NCI-H2107 treated with DMSO at 0.1 percent for 48 hours (cell line): ENCODE data around the gene GABPA.
A peak's percentile ranks its signal among the peaks of the same experiment; 100 is the strongest.
"Not testable (repeated sequence)": the region's sequence is repeated elsewhere in the genome, so short reads cannot be mapped to it uniquely, and the experiment has no call there.

Source experiments
- DNase-seq: peaks from one replicate; lab custom pipeline; 2025; ENCODE audit not compliant: unreplicated experiment; lab: John Stamatoyannopoulos, UW

Gene GABPA

DNA sequence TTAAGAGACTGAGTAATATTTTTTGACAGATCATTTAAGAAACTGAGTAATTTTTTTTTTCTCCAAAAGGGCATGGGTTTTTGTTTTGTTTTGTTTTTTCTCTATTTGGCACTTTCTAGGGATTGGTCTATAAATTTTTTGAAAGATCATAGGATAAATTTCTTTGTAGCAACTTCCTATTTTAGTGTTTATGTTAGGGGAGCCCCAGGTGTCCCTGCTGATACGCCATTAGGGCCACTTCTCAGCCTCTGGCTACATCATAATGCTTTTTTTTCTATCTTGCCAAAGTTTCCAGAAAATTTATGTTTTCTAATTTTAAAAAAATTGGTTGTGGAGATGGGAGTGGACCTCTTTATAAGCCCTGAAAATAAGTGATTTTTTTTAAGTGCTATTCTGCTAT, 2.6 kb downstream of the GABPA start:
- DNase-seq: no peak

- no peak for DNase-seq
These were observed 8.1 kb downstream of the GABPA start for GRCh38 chr21:25742900-25743299.

DNA sequence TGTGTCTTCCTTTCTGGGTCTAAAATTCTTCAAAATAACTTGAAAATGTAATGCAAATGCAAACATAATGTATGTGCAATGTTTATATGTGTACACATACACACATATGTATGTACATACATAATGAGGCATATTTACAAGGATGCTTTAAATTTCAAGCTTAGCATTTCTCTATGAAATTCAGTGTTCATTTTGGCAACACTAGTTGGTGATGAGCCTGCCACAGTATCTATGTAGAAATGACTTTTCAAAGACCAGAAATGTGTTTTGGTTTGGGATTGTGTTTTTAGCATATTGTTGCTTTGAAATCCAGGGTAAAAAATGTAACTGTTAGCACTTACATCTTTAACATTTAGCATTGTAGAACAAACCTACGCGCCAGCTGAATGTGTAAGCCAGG, 10.1 kb downstream of the GABPA start:
- no peak for DNase-seq

DNA sequence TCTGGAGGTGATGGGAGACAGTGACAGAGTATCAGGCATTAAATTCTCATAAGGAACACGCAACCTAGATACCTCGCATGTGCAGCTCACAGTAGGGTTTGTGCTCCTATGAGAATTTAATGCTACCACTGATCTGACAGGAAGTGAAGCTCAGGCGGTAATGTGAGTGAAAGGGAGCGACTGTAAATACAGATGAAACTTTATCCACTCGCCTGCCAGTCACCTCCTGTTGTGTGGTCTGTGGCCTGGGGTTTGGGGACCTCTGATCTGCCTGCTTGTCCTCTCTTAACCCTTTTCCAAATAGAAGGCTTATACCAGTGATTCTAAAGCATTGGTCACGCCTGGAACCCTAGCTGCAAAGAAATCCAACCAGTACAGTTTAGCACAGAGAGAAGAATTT, 15.3 kb downstream of the GABPA start:
- no peak for DNase-seq

- no peak for DNase-seq
These were observed 17.6 kb downstream of the GABPA start for GRCh38 chr21:25752416-25752815.

GRCh38 chr21:25756190-25756932, 21.6 kb downstream of the GABPA start:
- DNase-seq: no peak

DNA sequence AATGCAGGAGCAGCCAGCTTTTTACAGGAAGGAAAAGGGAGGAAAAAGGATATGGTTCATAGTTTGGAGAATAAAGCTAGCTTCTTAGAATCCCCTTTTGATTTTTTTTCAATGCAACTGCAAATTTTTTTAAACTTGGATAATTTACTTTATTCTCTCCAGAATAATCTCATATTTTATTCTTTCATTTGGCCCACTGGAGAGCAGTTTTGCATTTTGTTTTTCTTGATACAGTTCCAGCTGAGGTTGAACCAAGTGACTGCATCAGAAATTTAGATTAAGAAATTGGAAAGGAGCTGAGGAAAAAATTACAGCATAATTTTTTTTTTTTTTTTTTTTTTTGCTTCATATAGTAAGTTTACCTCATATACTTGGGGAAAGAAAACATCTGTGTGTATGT, 22.8 kb downstream of the GABPA start:
- DNase-seq: no peak

DNA sequence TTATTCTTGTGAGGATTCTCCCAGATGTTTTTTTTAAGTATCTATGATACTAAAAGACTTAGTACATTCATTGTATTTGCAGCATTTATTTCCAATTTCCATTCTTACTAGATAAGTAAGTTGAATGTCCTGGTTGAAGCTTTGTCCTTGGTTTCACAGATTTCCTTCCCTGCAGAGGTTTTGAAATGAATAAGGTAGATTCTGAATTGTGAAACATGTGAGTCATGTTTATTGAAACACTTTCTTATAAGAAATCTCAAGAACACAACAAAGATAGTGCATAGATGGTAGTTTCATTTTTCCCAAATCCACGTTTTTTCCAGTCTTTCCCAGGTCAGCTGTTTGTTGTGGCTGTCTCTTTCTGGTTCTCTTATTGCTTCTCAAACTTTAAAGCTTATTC, 24.8 kb downstream of the GABPA start:
- no peak for DNase-seq

DNA sequence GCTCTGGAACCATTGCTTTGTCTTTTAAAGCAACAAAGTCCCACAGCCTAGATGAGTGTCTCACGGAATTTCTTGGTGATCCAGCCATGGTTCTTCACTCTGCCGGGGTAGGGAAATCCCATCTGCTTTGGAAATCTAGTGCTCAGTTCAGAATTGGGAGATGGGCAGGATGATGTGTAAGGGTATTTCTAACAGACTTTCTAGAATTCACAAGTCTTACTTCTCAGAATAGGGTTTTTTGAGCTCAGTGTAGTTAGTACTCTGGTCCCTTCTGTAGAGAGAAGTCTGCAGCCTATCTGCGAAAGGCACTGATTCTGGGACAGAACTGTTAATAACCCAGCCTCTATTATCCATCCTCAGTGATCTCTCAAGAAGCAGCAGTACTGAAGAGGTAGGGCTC, 25.3 kb downstream of the GABPA start:
- no peak for DNase-seq

DNA sequence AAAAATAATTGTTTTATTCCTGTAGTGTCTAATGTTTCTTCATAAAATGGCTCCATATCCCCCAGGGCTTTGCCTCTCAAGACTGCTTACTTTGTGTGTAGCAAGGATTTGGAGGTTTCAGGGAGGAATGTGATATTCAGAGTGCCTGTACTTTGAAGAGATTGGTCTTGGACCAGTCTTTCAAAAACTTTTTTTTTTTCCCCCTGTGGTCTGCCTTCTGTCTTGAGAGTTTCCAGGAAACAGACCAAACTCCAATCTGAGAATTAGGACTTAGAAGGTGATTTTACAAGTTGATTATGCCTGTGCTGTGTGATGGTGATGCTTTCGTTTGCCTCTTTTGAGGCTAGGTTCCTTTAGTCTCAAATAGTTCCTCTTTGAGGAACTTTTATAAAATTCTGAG, 25.9 kb downstream of the GABPA start:
- DNase-seq: no peak

DNA sequence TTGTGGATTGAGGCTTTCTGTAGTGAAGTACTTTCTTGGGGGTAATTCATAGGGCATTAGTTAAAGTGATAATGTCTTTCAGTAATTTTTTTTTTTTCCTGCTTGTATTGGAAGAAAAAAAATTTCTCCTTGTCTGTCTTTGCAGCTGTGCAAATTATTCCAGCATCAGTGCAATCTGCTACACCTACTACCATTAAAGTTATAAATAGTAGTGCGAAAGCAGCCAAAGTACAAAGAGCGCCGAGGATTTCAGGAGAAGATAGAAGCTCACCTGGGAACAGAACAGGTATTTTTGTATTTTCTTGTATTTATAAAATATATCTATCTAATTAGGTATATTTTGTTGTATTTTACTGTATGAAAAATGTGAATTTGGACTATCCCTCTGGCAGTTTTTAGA, 29.3 kb downstream of the GABPA start:
- DNase-seq: no peak

DNA sequence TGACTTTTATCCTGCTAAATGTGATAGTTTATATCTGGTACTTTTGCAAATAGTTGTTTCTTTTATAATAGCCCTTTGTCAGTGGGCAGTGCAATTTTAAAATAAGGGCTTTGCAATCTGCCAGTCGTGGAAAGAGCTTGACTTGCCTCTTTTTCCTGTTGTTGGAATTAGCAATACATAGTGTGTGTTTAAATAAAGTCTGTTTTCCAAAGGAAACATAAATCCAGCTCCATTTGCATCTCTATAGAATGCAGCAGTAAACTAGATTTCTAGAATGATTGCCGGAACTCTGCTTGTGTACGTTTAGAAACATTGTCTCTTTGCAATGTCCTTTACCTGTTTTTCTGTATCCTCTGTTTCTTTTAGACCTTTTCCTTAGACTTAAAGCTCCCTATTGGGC, 33.1 kb downstream of the GABPA start:
- no peak for DNase-seq

- DNase-seq: no peak
These were observed 37.9 kb downstream of the GABPA start for GRCh38 chr21:25772686-25773085.

DNA sequence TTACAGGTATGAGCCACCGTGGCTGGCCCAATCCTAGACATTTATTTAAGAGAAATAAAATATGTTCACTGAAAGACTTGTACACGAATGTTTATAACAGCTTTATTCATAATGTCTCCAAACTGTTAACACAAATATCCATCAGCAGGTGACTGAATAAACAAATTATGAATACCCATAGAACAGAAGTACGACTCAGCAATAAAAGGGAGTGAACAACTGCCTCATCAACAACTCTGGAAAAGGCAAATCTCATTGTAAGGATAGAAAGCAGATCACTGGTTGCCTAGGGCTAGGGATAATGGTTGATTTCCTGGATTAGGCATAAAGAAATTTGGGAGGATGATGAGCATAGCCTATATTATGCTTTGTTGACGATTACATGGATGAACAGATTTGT, 41.7 kb downstream of the GABPA start:
- DNase-seq: no peak

- not testable (repeated sequence) for DNase-seq
These were observed 43.5 kb downstream of the GABPA start for GRCh38 chr21:25778126-25778875.

DNA sequence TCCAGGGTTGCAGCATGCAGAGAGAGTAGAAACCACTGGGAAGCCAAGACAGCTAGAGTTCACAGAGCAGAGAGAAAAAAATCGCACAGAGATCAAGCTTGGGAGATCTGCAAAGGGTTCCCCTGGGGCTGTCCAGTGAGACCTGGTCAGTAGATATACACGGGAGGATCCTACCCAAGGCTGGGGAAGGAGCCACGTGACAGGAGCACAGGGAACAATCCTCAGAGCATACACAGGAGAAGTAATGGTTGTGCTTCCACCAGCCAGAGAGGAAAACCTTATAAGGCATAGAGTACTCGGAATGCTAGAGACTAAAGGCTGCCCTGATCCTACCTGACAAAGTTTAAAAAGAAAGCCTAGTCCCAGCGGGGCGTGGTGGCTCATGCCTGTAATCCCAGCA, 53.9 kb downstream of the GABPA start:
- DNase-seq: no peak

- DNase-seq: peak; percentile 64
These were observed 55.5 kb downstream of the GABPA start for GRCh38 chr21:25790122-25790877.

GRCh38 chr21:25790878-25791204, 56.1 kb downstream of the GABPA start:
- DNase-seq: no peak

GRCh38 chr21:25791319-25791718, 56.5 kb downstream of the GABPA start:
- DNase-seq: no peak

- DNase-seq: peak; percentile 64
These were observed 66.6 kb downstream of the GABPA start for GRCh38 chr21:25801217-25802014.

GRCh38 chr21:25806060-25806459, 71.3 kb downstream of the GABPA start:
- no peak for DNase-seq
